Nephron progenitor cell (in vitro differentiated cells): ENCODE data around the gene LIMK1.
"Not testable (repeated sequence)": the region's sequence is repeated elsewhere in the genome, so short reads cannot be mapped to it uniquely, and the experiment has no call there.

Source experiments
- DNase-seq: peaks from one replicate; pipeline ENCODE4 v3.0.0; 2021
- H3K27ac Mint-ChIP-seq: 2 replicates; pipeline ENCODE4 v1.8.0; 2021; ENCODE audit warnings: mild to moderate bottlenecking, moderate library complexity, mixed read lengths
- H3K27me3 Mint-ChIP-seq: 2 replicates; pipeline ENCODE4 v1.8.0; 2021; ENCODE audit warnings: mild to moderate bottlenecking, low read depth, mixed read lengths; ENCODE audit not compliant: poor library complexity
- H3K36me3 Mint-ChIP-seq: 2 replicates; pipeline ENCODE4 v1.8.0; 2021; ENCODE audit warnings: low read depth, mixed read lengths
- H3K4me1 Mint-ChIP-seq: 2 replicates; pipeline ENCODE4 v1.8.0; 2021; ENCODE audit warnings: mixed read lengths
- H3K4me3 Mint-ChIP-seq: 2 replicates; pipeline ENCODE4 v1.8.0; 2021; ENCODE audit warnings: mild to moderate bottlenecking, moderate library complexity, mixed read lengths
- H3K9me3 Mint-ChIP-seq: 2 replicates; pipeline ENCODE4 v1.8.0; 2021; ENCODE audit warnings: mild to moderate bottlenecking, moderate library complexity, mixed read lengths
- TF ChIP-seq, protein P1 (sequence below): fragments of 200-600 bp; sonication (generic); IDR thresholded peaks from 2 replicates; pipeline ENCODE4 v1.5.0; 2021; ENCODE audit warnings: antibody characterized with exemption

LIMK1 gene

DNA sequence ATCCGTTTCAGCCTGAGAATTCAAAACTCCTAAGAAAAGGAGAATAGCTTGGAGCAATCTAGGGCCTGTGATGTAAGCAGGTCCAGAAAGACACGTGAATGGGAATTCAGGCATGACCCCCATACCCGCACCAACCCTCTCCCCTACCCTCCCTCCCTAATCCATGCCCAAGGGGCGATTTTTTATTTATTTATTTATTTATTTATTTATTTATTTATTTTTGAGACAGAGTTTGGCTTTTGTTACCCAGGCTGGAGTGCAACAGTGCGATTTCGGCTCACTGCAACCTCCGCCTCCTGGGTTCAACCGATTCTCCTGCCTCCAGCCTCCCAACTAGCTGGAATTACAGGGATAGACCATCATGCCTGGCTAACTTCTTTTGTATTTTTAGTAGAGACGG lies 74.0 kb downstream of the LIMK1 start:
- Mint-ChIP-seq H3K36me3 (no peaks in the 10 kb centered on the region), H3K4me3 (no peak overlapping the region), H3K27me3 (peaks cover 9% of the 10 kb centered on the region), H3K27ac (no peak overlapping the region), H3K9me3 (no peaks in the 10 kb centered on the region), H3K4me1 (no peaks in the 10 kb centered on the region)
- TF ChIP-seq, protein P1, sequence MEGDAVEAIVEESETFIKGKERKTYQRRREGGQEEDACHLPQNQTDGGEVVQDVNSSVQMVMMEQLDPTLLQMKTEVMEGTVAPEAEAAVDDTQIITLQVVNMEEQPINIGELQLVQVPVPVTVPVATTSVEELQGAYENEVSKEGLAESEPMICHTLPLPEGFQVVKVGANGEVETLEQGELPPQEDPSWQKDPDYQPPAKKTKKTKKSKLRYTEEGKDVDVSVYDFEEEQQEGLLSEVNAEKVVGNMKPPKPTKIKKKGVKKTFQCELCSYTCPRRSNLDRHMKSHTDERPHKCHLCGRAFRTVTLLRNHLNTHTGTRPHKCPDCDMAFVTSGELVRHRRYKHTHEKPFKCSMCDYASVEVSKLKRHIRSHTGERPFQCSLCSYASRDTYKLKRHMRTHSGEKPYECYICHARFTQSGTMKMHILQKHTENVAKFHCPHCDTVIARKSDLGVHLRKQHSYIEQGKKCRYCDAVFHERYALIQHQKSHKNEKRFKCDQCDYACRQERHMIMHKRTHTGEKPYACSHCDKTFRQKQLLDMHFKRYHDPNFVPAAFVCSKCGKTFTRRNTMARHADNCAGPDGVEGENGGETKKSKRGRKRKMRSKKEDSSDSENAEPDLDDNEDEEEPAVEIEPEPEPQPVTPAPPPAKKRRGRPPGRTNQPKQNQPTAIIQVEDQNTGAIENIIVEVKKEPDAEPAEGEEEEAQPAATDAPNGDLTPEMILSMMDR: no peak
- DNase-seq: no peak

DNA sequence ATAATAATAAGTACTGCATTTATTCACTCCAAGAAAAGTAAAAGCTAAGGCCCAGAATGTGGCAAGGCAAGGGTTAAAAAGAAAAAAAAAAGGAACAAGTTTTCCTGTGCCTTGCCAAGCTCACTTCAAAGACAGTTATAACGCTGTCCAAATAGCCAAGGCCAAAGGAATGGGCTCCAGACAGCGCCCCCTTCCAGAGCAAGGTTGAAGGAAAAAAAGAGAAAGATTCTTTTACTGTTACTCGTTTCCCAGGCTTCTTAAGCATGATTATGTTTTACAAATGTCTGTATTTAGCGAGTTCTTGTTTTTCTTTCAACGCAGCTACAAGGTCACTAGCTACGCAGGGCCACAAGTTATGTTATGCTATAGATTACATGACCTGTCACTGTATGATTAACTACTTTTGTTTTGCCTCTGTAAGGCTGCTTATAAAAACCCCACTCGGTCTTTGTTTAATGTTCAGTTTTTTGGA lies 81.4 kb downstream of the LIMK1 start:
- TF ChIP-seq, protein P1: peak; percentile 18

DNA sequence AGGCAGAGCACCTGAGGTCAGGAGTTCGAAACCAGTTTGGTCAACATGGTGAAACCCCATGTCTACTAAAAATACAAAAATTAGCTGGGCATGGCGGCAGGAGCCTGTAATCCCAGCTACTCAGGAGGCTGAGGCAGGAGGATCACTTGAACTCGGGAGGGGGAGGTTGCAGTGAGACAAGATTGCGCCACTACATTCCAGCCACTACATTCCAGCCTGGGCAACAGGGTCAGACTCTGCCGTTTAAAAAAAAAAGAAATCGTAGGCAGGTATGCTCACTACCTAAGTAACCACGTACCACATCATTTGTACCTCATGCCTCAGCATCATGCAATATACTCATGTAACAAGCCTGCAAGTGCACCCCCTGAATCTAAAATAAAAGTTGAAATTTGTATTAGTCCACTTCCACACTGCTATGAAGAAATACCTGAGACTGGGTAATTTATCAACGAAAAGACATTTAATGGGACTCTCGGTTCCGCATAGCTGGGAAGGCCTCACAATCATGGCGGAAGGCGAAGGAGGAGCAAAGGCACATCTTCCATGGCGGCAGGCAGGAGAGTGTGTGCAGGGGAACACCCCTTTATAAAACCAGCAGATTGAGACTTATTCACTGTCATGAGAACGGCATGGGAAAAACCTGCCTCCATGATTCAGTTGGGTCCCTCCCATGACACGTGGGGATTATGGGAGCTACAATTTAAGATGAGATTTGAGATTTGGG lies 82.4 kb downstream of the LIMK1 start:
- H3K4me3 Mint-ChIP-seq: no peak overlapping the region
- H3K9me3 Mint-ChIP-seq: peaks cover 4% of the 10 kb centered on the region
- H3K36me3 Mint-ChIP-seq: peaks cover 10% of the 10 kb centered on the region
- H3K27me3 Mint-ChIP-seq: no peaks in the 10 kb centered on the region
- H3K4me1 Mint-ChIP-seq: no peaks in the 10 kb centered on the region
- H3K27ac Mint-ChIP-seq: no peak overlapping the region
- DNase-seq: no peak
- TF ChIP-seq, protein P1: no peak

More for the DNA sequence above, 81.4 kb downstream of the LIMK1 start:
- peak; percentile 13 for DNase-seq
- Mint-ChIP-seq H3K36me3 (peaks cover 10% of the 10 kb centered on the region), H3K4me3 (no peak overlapping the region), H3K4me1 (no peaks in the 10 kb centered on the region), H3K9me3 (peaks cover 4% of the 10 kb centered on the region), H3K27ac (no peak overlapping the region), H3K27me3 (no peaks in the 10 kb centered on the region)

DNA sequence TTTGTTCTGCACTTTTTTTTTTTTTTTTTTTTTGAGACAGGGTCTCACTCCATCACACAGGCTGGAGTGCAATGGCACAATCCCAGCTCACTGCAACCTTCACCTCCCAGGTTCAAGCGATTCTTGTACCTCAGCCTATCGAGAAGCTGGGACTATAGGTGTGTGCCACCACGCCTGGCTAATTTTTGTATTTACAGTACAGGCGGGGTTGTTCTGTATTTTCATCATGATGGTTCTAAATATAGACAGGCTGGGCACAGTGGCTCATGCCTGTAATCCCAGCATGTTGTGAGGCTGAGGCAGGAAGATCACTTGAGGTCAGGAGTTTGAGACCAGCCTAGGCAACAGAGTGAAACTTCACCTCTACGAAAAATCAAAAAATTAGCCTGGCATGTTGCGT lies 83.7 kb downstream of the LIMK1 start:
- DNase-seq, H3K4me1 Mint-ChIP-seq, H3K27ac Mint-ChIP-seq, H3K36me3 Mint-ChIP-seq, H3K4me3 Mint-ChIP-seq, H3K9me3 Mint-ChIP-seq, H3K27me3 Mint-ChIP-seq: not testable (repeated sequence)
